DMS53 (cell line): ENCODE results near the gene LILRA2.
"Not testable (repeated sequence)": the region's sequence is repeated elsewhere in the genome, so short reads cannot be mapped to it uniquely, and the experiment has no call there.

Source experiments
- DNase-seq: peaks from one replicate; lab custom pipeline; 2025; lab: John Stamatoyannopoulos, UW

The LILRA2 gene

GRCh38 chr19:54609356-54609791, 35.8 kb downstream of the LILRA2 start:
- no peak for DNase-seq

GRCh38 chr19:54612428-54612827, 38.8 kb downstream of the LILRA2 start:
- no peak for DNase-seq

GRCh38 chr19:54614726-54615125, 41.1 kb downstream of the LILRA2 start:
- DNase-seq = no peak

- no peak for DNase-seq
Observed at GRCh38 chr19:54616057-54616456, 42.5 kb downstream of the LILRA2 start.

- no peak for DNase-seq
Observed at GRCh38 chr19:54616821-54617560, 43.4 kb downstream of the LILRA2 start.

- no peak for DNase-seq
Observed at GRCh38 chr19:54620464-54620863, 46.9 kb downstream of the LILRA2 start.

GRCh38 chr19:54622431-54622830, 48.8 kb downstream of the LILRA2 start:
- DNase-seq = no peak

GRCh38 chr19:54624234-54624633, 50.6 kb downstream of the LILRA2 start:
- DNase-seq = not testable (repeated sequence)

- DNase-seq = not testable (repeated sequence)
Observed at GRCh38 chr19:54624934-54625730, 51.5 kb downstream of the LILRA2 start.

GRCh38 chr19:54626757-54627156, 53.2 kb downstream of the LILRA2 start:
- no peak for DNase-seq

GRCh38 chr19:54627912-54628311, 54.3 kb downstream of the LILRA2 start:
- not testable (repeated sequence) for DNase-seq

- not testable (repeated sequence) for DNase-seq
Observed at GRCh38 chr19:54630262-54630661, 56.7 kb downstream of the LILRA2 start, which contains the start of gene LILRB1. LILRB1 (plus strand) TSS chr19:54630484; CDS start chr19:54631074, 590 bp downstream.

- no peak for DNase-seq
Observed at GRCh38 chr19:54630782-54631181, 57.2 kb downstream of the LILRA2 start.

GRCh38 chr19:54631489-54632337, 58.1 kb downstream of the LILRA2 start:
- not testable (repeated sequence) for DNase-seq

- not testable (repeated sequence) for DNase-seq
Observed at GRCh38 chr19:54632517-54632916, 58.9 kb downstream of the LILRA2 start.

GRCh38 chr19:54633401-54633800, 59.8 kb downstream of the LILRA2 start:
- DNase-seq = no peak

GRCh38 chr19:54636081-54636480, 62.5 kb downstream of the LILRA2 start:
- not testable (repeated sequence) for DNase-seq

- no peak for DNase-seq
Observed at GRCh38 chr19:54638683-54639082, 65.1 kb downstream of the LILRA2 start.
